ENCODE data around the gene ARHGAP22. TPM values are rescaled to one million over a fixed set of nuclear protein-coding genes. Genes with fewer than 3 reads are reported as not detected.

Gene ARHGAP22
- total and polyA plus RNA-seq, 4 donors = 0.23 to 2.3 (median 0.54) TPM

DNA sequence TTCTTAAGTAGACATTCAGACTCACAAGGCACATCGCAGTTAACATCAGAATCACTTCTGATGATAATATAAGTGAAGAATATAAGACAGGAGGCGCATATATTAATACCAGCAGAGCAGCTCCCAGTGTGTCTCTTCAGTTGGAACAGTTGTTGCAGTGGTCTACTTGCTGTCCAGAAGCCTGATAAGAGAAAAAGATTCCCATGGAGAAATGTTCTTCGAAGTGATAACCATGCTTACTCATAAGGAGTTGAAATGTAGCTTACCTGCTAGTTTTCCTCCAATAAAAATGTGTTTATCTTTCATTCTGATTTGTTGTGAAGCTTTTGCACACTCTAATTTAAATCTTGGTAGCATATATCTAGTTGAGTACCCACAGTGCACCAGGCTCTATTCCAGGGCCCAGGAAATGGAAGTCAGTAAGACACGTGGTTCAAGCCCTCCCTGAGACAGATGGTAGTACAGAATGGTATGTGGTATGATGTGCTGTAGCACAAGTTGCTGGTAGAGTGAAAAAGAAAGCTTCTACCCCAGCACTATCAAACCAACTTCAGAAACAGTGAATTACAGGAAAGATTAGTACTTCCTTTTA, 174.4 kb downstream of the ARHGAP22 start:
- H3K9me3 ChIP-seq (ENCODE audit: control insufficient read depth in 4 of 4, low read length in 3 of 4) = no peaks in the 10 kb centered on the region
- 93% methylated on average over 4 of the region's 4 CpGs for WGBS
- H3K27ac ChIP-seq (ENCODE audit: low read depth in 1 of 2, low read length in 2 of 2) = no peak overlapping the region
- TF ChIP-seq, protein P1, sequence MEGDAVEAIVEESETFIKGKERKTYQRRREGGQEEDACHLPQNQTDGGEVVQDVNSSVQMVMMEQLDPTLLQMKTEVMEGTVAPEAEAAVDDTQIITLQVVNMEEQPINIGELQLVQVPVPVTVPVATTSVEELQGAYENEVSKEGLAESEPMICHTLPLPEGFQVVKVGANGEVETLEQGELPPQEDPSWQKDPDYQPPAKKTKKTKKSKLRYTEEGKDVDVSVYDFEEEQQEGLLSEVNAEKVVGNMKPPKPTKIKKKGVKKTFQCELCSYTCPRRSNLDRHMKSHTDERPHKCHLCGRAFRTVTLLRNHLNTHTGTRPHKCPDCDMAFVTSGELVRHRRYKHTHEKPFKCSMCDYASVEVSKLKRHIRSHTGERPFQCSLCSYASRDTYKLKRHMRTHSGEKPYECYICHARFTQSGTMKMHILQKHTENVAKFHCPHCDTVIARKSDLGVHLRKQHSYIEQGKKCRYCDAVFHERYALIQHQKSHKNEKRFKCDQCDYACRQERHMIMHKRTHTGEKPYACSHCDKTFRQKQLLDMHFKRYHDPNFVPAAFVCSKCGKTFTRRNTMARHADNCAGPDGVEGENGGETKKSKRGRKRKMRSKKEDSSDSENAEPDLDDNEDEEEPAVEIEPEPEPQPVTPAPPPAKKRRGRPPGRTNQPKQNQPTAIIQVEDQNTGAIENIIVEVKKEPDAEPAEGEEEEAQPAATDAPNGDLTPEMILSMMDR (IDR thresholded peaks at IDR 0.05; ENCODE audit: low read depth, low read length, missing input control) = no peak
- TF ChIP-seq JUND (IDR thresholded peaks at IDR 0.05) = no peak
- TF ChIP-seq, protein P2, sequence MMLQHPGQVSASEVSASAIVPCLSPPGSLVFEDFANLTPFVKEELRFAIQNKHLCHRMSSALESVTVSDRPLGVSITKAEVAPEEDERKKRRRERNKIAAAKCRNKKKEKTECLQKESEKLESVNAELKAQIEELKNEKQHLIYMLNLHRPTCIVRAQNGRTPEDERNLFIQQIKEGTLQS (IDR thresholded peaks at IDR 0.05) = no peak
- no peak for TF ChIP-seq EGR1 (IDR thresholded peaks at IDR 0.05; ENCODE audit: low read depth in 2 of 2)
- TF ChIP-seq, protein P3, sequence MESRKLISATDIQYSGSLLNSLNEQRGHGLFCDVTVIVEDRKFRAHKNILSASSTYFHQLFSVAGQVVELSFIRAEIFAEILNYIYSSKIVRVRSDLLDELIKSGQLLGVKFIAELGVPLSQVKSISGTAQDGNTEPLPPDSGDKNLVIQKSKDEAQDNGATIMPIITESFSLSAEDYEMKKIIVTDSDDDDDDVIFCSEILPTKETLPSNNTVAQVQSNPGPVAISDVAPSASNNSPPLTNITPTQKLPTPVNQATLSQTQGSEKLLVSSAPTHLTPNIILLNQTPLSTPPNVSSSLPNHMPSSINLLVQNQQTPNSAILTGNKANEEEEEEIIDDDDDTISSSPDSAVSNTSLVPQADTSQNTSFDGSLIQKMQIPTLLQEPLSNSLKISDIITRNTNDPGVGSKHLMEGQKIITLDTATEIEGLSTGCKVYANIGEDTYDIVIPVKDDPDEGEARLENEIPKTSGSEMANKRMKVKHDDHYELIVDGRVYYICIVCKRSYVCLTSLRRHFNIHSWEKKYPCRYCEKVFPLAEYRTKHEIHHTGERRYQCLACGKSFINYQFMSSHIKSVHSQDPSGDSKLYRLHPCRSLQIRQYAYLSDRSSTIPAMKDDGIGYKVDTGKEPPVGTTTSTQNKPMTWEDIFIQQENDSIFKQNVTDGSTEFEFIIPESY (IDR thresholded peaks at IDR 0.05) = no peak
- TF ChIP-seq FOXA1 (IDR thresholded peaks at IDR 0.05) = no peak
- TF ChIP-seq, protein P4, sequence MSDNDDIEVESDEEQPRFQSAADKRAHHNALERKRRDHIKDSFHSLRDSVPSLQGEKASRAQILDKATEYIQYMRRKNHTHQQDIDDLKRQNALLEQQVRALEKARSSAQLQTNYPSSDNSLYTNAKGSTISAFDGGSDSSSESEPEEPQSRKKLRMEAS (IDR thresholded peaks at IDR 0.05) = no peak
- no peak for TF ChIP-seq NR2F2 (IDR thresholded peaks at IDR 0.05)
- TF ChIP-seq FOXA2 (IDR thresholded peaks at IDR 0.05) = no peak
- TF ChIP-seq HNF4A (conservative IDR thresholded peaks at IDR 0.05) = no peak
- TF ChIP-seq YY1 (IDR thresholded peaks at IDR 0.05) = no peak
- no peak for TF ChIP-seq TAF1 (conservative IDR thresholded peaks at IDR 0.05)
- TF ChIP-seq HNF4G (IDR thresholded peaks at IDR 0.05) = no peak
- TF ChIP-seq GABPA (IDR thresholded peaks at IDR 0.05 in 1 of 2, conservative IDR thresholded peaks at IDR 0.05 in 1 of 2) = no peak
- TF ChIP-seq, protein P5, sequence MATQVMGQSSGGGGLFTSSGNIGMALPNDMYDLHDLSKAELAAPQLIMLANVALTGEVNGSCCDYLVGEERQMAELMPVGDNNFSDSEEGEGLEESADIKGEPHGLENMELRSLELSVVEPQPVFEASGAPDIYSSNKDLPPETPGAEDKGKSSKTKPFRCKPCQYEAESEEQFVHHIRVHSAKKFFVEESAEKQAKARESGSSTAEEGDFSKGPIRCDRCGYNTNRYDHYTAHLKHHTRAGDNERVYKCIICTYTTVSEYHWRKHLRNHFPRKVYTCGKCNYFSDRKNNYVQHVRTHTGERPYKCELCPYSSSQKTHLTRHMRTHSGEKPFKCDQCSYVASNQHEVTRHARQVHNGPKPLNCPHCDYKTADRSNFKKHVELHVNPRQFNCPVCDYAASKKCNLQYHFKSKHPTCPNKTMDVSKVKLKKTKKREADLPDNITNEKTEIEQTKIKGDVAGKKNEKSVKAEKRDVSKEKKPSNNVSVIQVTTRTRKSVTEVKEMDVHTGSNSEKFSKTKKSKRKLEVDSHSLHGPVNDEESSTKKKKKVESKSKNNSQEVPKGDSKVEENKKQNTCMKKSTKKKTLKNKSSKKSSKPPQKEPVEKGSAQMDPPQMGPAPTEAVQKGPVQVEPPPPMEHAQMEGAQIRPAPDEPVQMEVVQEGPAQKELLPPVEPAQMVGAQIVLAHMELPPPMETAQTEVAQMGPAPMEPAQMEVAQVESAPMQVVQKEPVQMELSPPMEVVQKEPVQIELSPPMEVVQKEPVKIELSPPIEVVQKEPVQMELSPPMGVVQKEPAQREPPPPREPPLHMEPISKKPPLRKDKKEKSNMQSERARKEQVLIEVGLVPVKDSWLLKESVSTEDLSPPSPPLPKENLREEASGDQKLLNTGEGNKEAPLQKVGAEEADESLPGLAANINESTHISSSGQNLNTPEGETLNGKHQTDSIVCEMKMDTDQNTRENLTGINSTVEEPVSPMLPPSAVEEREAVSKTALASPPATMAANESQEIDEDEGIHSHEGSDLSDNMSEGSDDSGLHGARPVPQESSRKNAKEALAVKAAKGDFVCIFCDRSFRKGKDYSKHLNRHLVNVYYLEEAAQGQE (IDR thresholded peaks at IDR 0.05) = no peak
- TF ChIP-seq RXRA (IDR thresholded peaks at IDR 0.05) = no peak
- no peaks in the 10 kb centered on the region for H3K4me1 ChIP-seq (ENCODE audit: control insufficient read depth in 4 of 4, insufficient read depth in 4 of 4, low read length in 3 of 4)
- no peak for DNase-seq (ENCODE audit: low spot score)
- H3K4me3 ChIP-seq (ENCODE audit: low read depth in 1 of 3, low read length in 3 of 3) = no peak overlapping the region
- H3K9ac ChIP-seq (ENCODE audit: low read depth in 1 of 2, low read length in 2 of 2) = no peak overlapping the region
- no peaks in the 10 kb centered on the region for H3K27me3 ChIP-seq (ENCODE audit: control insufficient read depth in 4 of 4, insufficient read depth in 4 of 4, low read length in 3 of 4)
- peaks cover 0 to 8% (median 2%) of the 10 kb centered on the region in 4 donors for H3K36me3 ChIP-seq (ENCODE audit: control insufficient read depth in 4 of 4, insufficient read depth in 3 of 4, low read depth in 1 of 4, low read length in 3 of 4)
